ENCODE data around the gene NACC1.

NACC1 gene

DNA sequence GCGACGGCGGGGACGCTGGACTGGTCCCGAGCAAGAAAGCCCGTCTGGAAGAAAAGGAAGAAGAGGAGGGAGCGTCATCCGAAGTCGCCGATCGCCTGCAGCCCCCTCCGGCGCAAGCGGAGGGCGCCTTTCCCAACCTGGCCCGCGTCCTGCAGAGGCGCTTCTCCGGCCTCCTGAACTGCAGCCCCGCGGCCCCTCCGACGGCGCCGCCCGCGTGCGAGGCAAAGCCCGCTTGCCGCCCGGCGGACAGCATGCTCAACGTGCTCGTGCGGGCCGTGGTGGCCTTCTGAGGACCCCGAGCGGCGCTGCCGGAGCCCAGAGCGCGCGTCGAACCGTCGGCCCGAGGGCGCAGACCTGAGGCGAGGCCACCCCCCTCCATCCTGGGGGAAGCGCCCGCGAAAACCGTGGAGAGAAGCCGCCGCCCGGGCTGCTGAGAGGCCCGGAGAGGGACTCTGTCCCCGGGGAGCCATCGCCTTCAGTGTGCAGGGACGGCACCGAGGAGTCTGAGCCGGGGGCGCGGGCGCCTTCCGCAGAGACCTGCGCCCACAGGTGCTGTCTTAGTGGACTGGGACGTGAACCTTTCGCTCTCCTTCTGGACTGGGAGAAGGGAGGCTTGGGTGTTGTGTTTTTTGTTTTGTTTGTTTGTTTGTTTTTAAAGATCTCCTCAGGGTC, 35.6 kb downstream of the NACC1 start:
- Histone ChIP-seq H3K36me3 (ENCODE audit: control insufficient read depth, insufficient read depth, low read length) (peaks cover 15% of the 10 kb centered on the region), H3K4me3 (ENCODE audit: insufficient read depth, low read depth, low read length, poor library complexity, severe bottlenecking) (peak overlapping the region; percentile 97), H3K9me3 (ENCODE audit: control insufficient read depth, low read length) (no peaks in the 10 kb centered on the region), H3K4me1 (ENCODE audit: control insufficient read depth, insufficient read depth, low read length, poor library complexity, severe bottlenecking) (peaks cover 16% of the 10 kb centered on the region), H3K27ac (ENCODE audit: insufficient read depth, low read length, poor library complexity, severe bottlenecking) (peak overlapping the region; percentile 94), H3K27me3 (replicated peaks; ENCODE audit: control insufficient read depth, insufficient read depth, low read length, poor library complexity, severe bottlenecking) (no peaks in the 10 kb centered on the region)
- no peak for DNase-seq

DNA sequence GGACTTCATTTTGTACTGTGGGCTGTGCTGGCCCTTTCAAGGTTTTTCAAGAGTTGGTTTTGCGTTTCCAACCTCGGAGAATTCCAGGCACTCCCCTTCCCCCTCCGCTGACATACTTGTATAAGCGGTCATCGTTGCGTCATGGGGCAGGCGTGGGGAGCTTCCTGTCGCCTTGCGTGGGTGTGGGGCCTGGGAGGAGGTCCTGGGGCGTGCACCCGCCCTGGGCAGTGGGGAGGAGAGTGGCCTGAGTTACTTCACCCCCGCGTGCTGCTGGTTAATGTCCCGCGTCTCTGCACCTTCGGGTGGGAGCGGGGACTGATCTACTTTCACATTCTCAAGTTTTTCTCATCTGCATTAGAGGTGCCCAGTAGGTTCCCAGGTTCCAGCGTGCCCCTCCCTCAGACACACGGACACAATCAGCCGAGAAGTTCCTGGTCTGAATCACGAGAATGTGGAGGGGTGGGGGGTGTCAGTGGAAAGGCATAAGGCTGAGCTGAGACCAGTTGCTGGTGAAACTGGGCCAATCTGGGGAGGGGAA, 36.2 kb downstream of the NACC1 start:
- Histone ChIP-seq H3K27ac (ENCODE audit: insufficient read depth, low read length, poor library complexity, severe bottlenecking) (peak overlapping the region; percentile 94), H3K9me3 (ENCODE audit: control insufficient read depth, low read length) (no peaks in the 10 kb centered on the region), H3K36me3 (ENCODE audit: control insufficient read depth, insufficient read depth, low read length) (peaks cover 15% of the 10 kb centered on the region), H3K4me1 (ENCODE audit: control insufficient read depth, insufficient read depth, low read length, poor library complexity, severe bottlenecking) (peaks cover 16% of the 10 kb centered on the region), H3K4me3 (ENCODE audit: insufficient read depth, low read depth, low read length, poor library complexity, severe bottlenecking) (peak overlapping the region; percentile 97), H3K27me3 (replicated peaks; ENCODE audit: control insufficient read depth, insufficient read depth, low read length, poor library complexity, severe bottlenecking) (no peaks in the 10 kb centered on the region)
- peak in 2 of 3 donors; percentile 32 to 60 for DNase-seq

DNA sequence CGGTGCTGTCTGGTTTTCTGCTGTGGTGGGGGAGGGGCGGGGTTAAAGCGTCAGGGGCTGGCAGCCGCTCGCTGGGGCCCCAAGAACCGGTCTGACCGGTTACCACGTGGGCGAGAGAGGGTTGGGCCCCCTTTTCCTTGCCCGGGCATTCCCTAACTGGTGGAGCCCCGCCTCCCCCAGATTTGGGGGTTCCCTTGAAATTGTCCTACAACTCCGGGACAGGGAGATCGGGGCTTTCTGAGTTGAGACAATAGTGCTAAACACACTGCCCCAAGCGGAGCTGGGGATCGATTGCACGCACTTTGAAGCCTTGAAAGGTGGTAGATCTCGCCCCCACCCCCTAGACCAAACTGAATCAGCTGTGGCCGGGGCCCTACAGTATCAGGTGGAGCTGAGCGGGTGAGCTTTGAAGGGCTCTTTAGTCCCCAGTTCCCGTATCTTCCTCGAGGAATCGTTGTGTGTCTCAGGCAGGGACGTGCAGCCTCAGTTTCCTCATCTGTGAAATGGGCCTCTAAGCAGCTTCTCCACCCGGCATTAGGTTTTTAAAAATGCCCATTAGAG, 36.9 kb downstream of the NACC1 start:
- Histone ChIP-seq H3K27me3 (replicated peaks; ENCODE audit: control insufficient read depth, insufficient read depth, low read length, poor library complexity, severe bottlenecking) (no peaks in the 10 kb centered on the region), H3K4me3 (ENCODE audit: insufficient read depth, low read depth, low read length, poor library complexity, severe bottlenecking) (peak overlapping the region; percentile 97), H3K36me3 (ENCODE audit: control insufficient read depth, insufficient read depth, low read length) (peaks cover 15% of the 10 kb centered on the region), H3K27ac (ENCODE audit: insufficient read depth, low read length, poor library complexity, severe bottlenecking) (peak overlapping the region; percentile 94), H3K9me3 (ENCODE audit: control insufficient read depth, low read length) (no peaks in the 10 kb centered on the region), H3K4me1 (ENCODE audit: control insufficient read depth, insufficient read depth, low read length, poor library complexity, severe bottlenecking) (peaks cover 21% of the 10 kb centered on the region)
- DNase-seq: peak; percentile 75 to 79 (median 76)

DNA sequence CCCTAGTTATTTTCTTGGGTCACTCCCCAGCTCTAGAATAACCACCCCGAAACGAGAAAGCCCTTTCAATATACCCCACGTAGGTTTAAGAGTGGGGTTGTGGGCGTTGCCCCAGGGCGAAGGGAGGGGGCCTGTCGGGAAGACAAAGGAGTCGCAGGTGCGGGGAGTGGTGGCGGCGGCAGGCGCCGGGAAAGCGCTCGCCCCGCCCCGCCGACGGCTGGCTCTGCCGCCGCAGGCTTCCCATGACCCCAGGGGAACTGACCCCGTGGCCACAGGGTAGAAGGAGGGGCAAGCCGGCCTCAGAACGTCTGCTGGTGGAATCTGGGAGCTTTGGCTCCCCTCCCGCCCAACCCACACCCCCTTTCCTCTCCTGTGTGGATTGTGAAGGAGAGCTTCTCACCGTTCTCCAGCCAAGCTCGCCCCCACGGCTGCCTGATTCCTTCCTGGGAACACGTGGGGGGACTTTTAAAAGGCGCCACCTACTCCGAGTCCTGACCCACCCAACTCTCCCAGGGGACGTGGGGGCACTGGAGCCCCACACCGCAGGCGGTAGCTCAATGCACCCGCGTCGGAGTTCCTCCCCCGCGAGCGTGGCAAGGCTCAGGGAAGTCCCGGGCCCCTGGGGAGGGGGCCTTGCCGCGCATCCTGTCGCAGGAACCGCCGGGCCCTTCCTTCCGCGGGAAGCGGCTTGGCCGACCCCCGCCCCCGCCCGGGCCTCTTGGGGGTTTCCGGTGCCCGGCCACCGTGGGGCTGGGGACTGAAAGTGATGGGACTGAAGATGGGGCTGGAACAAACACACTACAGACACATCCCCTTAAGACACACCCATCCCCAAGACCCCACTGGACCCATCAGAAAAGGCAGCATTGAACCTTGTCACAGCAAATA, 37.7 kb downstream of the NACC1 start:
- no peaks in the 10 kb centered on the region for H3K9me3 ChIP-seq (ENCODE audit: control insufficient read depth, low read length)
- peak overlapping the region; percentile 94 for H3K27ac ChIP-seq (ENCODE audit: insufficient read depth, low read length, poor library complexity, severe bottlenecking)
- peak overlapping the region; percentile 97 for H3K4me3 ChIP-seq (ENCODE audit: insufficient read depth, low read depth, low read length, poor library complexity, severe bottlenecking)
- DNase-seq: peak; percentile 72 to 76 (median 73)
- peaks cover 15% of the 10 kb centered on the region for H3K36me3 ChIP-seq (ENCODE audit: control insufficient read depth, insufficient read depth, low read length)
- H3K27me3 ChIP-seq (replicated peaks; ENCODE audit: control insufficient read depth, insufficient read depth, low read length, poor library complexity, severe bottlenecking): no peaks in the 10 kb centered on the region
- peaks cover 24% of the 10 kb centered on the region for H3K4me1 ChIP-seq (ENCODE audit: control insufficient read depth, insufficient read depth, low read length, poor library complexity, severe bottlenecking)

DNA sequence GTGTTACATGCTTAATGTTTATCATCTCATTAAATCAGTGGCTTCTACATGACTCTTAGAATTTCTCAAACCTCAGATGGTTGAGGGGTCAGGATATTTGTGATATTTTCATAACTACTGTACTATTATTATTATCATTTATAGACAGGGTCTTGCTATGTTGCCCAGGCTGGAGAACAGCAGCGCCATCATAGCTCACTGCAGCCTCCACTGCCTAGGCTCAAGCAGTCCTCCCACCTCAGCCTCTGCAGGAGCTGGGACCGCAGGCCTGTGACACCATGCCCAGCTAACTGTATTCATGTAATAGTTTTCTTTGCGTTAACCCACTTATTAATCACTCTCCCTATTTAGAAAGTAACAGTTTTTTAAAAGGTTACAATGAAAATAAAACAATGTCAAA, 41.6 kb downstream of the NACC1 start:
- Histone ChIP-seq H3K4me3 (ENCODE audit: insufficient read depth, low read depth, low read length, poor library complexity, severe bottlenecking) (no peak overlapping the region), H3K4me1 (ENCODE audit: control insufficient read depth, insufficient read depth, low read length, poor library complexity, severe bottlenecking) (peaks cover 60% of the 10 kb centered on the region), H3K27me3 (replicated peaks; ENCODE audit: control insufficient read depth, insufficient read depth, low read length, poor library complexity, severe bottlenecking) (no peaks in the 10 kb centered on the region), H3K27ac (ENCODE audit: insufficient read depth, low read length, poor library complexity, severe bottlenecking) (no peak overlapping the region), H3K9me3 (ENCODE audit: control insufficient read depth, low read length) (no peaks in the 10 kb centered on the region), H3K36me3 (ENCODE audit: control insufficient read depth, insufficient read depth, low read length) (no peaks in the 10 kb centered on the region)
- DNase-seq: no peak

DNA sequence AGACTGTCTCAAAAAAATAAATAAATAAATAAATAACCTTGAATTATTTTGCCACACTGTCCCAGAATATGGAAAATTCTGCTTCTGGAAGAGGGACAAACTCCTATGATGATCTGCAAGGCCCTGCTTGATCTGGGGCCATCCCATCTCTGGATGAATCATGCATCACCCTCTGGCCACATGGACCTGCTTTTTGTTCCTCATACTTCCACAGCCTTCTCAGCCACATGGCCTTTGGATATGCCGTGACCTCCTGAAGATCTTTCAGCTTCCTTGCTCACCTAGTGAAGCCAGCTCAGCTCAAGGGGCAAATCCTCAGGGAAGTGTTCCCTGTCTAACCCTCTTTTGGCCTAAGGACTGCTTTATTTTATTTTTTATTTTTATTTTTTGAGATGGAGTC, 42.5 kb downstream of the NACC1 start:
- H3K27me3 ChIP-seq (replicated peaks; ENCODE audit: control insufficient read depth, insufficient read depth, low read length, poor library complexity, severe bottlenecking): no peaks in the 10 kb centered on the region
- no peaks in the 10 kb centered on the region for H3K9me3 ChIP-seq (ENCODE audit: control insufficient read depth, low read length)
- H3K4me1 ChIP-seq (ENCODE audit: control insufficient read depth, insufficient read depth, low read length, poor library complexity, severe bottlenecking): peaks cover 68% of the 10 kb centered on the region
- H3K36me3 ChIP-seq (ENCODE audit: control insufficient read depth, insufficient read depth, low read length): no peaks in the 10 kb centered on the region
- DNase-seq: no peak
- no peak overlapping the region for H3K4me3 ChIP-seq (ENCODE audit: insufficient read depth, low read depth, low read length, poor library complexity, severe bottlenecking)
- peak overlapping the region; percentile 88 for H3K27ac ChIP-seq (ENCODE audit: insufficient read depth, low read length, poor library complexity, severe bottlenecking)

DNA sequence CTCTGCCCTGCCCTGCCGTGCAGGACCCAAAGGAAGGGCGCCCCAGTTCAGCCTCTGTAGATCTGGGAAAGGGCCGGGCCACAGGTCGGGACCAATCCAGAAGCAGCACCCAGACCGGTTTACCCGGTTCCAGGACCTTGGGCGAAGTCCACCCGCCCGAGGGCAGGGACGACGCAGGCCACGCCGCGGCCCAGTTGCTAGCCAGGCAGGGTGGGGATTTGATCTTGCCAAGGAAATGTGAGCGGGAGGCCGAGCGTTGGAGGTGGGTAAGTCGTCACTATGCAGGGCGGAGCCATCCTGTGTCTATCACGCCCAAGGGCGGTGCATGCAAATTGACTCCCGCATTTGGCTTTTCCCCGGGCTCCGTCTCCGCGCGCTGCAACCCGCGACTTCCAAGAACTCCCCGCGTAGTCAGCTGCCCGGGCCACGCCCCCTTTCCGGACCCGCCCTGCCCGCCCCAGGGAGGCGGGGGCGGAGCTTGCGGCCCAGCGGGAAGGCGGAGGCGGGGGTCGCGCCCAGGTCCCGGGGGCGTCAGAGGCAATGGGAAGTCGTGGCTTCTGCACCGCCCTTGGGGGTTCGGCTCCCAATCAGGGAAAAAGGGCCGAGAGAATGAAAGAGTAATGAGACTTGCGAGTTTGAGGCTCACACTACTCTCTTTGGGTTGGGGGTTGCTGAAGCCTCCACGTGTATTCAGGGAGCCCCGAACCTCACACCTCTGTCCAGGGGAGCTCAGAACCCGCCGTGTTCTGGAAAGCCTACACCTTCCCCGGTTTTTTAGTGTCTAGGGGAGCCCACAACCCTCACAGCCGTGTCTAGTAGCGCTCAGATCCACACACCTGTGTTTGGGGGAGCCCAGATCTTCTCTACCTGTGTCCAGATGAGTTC, 44.9 kb downstream of the NACC1 start:
- Histone ChIP-seq H3K4me1 (ENCODE audit: control insufficient read depth, insufficient read depth, low read length, poor library complexity, severe bottlenecking) (peaks cover 63% of the 10 kb centered on the region), H3K36me3 (ENCODE audit: control insufficient read depth, insufficient read depth, low read length) (no peaks in the 10 kb centered on the region), H3K27me3 (replicated peaks; ENCODE audit: control insufficient read depth, insufficient read depth, low read length, poor library complexity, severe bottlenecking) (no peaks in the 10 kb centered on the region), H3K27ac (ENCODE audit: insufficient read depth, low read length, poor library complexity, severe bottlenecking) (peak overlapping the region; percentile 88), H3K4me3 (ENCODE audit: insufficient read depth, low read depth, low read length, poor library complexity, severe bottlenecking) (peak overlapping the region; percentile 60), H3K9me3 (ENCODE audit: control insufficient read depth, low read length) (no peaks in the 10 kb centered on the region)
- DNase-seq: peak; percentile 74 to 84 (median 75)

DNA sequence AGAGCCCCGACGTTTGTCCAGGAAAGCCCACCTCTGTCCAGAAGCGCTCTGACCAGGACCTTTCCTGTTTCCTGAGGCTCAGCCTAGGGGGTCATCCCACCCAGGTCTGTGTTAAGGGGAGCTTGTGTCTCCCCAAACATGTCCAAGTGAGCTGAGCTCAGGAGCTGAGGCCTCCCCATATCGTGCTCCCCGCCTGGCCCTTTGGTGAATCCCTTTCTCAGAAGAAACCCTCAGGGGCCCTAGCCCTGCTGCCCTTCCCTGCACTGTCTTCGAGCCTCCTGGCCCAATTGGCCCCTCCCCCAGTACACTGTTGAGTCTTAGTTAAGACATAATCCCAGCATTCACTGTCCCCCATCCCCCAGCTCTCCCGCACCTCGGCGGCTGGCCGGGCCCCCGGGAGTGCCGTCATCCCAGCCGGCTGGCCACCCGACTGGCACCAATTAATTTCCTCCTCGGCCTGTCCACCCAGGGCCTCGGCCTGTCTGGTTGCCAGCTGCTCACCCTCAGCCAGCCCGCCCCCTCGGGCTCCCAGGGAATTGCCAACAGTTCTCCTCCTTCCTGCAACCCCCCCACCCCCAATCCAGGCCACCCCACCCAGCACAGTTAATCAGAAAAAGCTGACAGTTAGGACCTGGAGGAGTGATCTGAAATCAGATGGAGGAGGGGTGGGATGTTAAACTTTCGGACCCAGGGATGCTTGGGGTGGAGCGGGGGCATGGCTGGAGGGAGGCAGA, 45.7 kb downstream of the NACC1 start:
- Histone ChIP-seq H3K36me3 (ENCODE audit: control insufficient read depth, insufficient read depth, low read length) (no peaks in the 10 kb centered on the region), H3K4me3 (ENCODE audit: insufficient read depth, low read depth, low read length, poor library complexity, severe bottlenecking) (peak overlapping the region; percentile 24), H3K4me1 (ENCODE audit: control insufficient read depth, insufficient read depth, low read length, poor library complexity, severe bottlenecking) (peaks cover 66% of the 10 kb centered on the region), H3K9me3 (ENCODE audit: control insufficient read depth, low read length) (no peaks in the 10 kb centered on the region), H3K27ac (ENCODE audit: insufficient read depth, low read length, poor library complexity, severe bottlenecking) (peak overlapping the region; percentile 88), H3K27me3 (replicated peaks; ENCODE audit: control insufficient read depth, insufficient read depth, low read length, poor library complexity, severe bottlenecking) (no peaks in the 10 kb centered on the region)
- DNase-seq: peak in 1 of 3 donors; percentile 17
